ENCODE results near the gene NINJ2.
A peak's percentile ranks its signal among the peaks of the same experiment; 100 is the strongest.

NINJ2 gene

DNA sequence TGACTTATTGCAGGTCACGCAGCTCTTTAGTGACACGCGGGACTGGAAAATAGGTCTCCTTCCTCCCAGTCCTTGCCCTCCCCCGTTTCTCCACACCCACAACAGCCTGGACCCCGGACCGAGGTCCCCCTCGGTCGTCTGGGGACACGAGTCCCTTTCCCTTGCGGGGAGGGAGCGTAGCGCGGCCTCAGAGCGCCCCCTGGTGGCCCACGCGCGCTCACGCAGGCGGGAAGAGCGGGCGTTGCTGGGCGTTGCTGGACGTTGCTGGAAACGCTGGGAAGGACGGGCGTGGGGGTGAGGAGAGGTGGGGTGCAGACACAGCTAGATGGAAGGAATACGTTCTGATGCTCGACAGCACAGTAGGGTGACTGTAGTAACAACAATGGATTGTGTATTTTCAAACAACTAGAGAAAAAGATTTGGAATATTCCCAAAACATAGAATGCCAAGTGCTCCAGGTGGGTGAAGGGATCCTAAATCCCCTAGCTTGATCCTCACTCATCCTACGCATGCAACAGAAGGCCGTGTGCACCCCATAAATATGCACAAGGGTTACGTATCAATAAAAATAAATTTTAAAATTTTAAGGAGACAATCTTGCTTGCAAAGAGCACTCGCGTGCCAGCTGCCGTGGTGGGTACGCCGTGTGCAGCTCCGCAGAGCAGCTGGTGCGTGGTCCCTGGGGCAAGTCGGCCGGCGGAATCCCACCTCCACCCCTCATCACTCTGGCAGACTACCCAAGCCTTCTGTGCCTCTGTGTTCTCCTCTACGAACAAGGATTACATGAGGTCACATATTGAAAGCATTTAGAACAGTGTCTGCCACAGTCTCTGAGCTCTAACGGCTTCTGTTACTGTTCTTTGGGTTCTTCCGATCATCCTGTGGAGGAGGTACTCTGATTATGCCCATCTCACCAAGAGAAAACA is 116.1 kb downstream of the NINJ2 start:
- DNase-seq (ENCODE audit: low spot score): peak; percentile 90

DNA sequence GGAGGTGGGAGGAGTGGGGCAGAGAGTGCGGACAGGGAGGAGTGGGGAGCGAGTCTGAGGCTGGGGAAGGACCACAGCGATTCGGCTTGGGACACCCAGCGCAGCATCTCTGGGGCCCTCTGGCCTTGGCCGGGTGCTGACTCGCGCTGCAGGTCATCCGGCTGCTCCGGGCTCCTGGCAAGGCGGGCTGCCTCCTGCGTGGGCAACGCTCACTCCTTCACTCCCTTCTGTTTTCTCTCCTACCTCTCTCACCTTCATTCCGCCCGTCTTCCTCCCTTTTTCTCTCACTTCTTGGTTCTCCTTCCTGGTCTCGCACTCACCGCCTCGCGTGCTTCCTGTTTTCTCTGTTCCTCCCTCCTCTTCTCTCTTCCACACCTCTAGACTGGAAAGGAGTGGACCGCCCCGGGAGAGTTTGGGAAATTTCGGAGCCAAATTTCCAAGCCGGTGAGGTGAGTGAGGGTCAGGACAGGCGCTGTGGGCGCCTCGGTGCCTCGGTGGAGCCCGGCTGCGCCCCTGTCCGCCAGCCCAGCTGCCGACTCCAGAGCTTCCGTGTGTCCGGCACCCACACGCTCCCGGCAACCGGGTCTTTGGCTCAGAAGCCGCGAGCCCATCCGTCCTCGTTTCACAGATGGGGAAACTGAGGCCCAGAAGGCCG is 116.9 kb downstream of the NINJ2 start:
- no peak for DNase-seq (ENCODE audit: low spot score)

DNA sequence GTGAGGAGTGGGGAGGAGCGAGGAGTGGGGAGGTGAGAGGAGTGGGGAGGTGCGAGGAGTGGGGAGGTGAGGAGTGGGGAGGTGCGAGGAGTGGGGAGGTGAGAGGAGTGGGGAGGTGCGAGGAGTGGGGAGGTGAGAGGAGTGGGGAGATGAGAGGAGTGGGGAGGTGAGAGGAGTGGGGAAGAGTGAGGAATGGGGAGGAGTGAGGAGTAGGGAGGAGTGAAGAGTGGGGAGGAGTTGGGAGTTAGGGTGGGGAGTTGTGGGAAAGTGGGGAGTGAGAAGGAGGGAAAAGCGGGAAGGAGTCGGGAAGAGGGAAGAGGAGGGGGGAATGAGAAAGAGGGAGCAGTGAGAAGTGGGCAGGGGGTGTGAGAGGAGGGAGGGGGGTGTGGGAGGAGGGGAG is 117.4 kb downstream of the NINJ2 start:
- DNase-seq (ENCODE audit: low spot score): no peak

DNA sequence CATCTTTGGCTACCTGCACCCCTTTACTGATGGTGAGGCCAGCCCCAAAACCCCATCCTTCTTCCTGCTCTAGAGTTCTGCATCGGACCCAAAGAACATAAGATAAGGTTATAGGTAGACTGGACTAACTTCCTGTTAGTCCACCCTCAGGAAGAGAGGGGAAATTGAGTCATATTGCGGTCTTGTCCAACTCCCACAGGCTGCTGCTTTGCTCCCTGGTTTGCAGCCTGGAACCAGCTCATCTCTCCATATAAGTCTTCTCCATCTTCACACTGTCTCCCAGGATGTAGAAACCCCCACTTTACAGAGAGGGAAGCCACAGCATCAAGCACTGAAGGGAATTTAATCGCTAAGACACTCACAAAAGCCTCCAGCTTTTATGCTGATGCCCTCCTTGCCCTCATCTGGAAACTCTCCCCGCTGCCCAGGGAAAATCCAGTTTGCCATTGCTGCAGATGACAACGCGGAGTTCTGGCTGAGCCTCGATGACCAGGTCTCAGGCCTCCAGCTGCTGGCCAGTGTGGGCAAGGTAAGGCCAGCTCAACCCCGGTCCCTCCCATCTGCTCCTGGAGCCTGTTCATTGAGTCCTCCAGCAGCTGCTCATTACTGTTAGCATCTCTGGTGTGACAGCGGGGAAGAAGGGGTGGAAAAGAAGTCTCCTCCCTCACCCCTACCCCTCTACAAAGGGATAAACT is 118.2 kb downstream of the NINJ2 start:
- DNase-seq (ENCODE audit: low spot score): no peak

DNA sequence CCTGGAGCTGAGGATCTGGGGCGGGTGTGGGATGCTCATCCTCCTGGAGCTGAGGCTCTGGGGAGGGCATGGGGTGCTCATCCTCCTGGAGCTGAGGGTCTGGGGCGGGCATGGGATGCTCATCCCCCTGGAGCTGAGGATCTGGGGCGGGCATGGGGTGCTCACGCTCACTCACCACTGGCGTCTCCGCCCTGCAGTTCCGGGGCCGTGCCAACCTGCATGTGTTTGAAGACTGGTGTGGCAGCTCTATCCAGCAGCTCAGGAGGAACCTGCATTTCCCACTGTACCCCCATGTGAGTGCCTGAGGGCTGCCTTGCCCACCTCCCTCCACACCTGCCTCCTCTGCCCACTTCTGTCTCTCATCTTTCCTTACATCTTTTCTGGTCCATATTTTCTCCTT is 119.1 kb downstream of the NINJ2 start:
- no peak for DNase-seq (ENCODE audit: low spot score)

DNA sequence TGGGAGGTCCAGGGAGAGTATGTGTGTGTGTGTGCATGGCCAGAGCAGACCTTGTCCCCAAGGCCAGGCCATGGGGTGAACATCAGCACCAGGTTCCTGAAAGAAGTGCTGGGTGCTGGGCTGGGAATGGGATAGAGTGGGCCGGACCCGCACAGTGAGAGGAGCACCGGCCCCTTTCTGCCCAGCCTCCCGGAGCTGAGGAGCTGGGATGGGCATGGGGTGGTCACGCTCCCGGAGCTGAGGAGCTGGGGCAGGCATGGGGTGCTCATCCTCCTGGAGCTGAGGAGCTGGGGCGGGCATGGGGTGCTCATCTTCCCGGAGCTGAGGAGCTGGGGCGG is 120.2 kb downstream of the NINJ2 start:
- no peak for DNase-seq (ENCODE audit: low spot score)

DNA sequence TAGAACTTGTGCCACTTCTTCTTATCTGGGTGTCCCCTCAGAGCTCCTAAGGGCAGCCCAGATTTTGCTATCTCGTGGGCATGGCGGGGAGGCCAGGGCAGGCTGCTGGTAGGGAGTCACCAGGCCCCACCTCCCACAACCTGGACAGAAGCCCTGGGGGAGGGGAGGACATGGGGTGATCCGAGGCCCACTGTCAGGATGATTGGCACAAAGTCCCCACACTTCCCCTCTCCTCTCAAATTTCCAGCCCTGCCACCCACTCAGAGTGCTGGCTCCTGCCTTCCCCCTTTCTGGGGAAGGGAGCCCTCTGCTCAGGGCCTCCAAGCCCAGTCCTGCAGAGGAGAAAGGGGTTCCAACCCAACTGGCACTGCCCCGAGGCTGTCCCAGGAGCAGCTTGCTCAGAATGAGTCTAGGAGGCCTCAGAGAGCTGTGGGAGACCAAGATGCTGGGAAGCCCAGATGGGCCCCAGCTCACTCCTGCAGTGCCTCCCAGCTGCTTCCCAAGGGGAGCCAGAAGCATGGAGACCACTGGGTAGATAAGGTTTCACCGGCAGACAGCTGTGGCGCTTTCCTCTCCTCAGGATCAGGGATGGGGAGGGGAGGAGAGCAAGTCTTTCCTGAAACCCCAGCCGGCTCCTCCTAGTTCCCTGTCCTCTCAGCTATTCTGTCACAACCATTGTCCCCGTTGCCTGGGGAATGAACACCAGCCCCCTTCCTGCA is 120.7 kb downstream of the NINJ2 start:
- peak; percentile 81 for DNase-seq (ENCODE audit: low spot score)

DNA sequence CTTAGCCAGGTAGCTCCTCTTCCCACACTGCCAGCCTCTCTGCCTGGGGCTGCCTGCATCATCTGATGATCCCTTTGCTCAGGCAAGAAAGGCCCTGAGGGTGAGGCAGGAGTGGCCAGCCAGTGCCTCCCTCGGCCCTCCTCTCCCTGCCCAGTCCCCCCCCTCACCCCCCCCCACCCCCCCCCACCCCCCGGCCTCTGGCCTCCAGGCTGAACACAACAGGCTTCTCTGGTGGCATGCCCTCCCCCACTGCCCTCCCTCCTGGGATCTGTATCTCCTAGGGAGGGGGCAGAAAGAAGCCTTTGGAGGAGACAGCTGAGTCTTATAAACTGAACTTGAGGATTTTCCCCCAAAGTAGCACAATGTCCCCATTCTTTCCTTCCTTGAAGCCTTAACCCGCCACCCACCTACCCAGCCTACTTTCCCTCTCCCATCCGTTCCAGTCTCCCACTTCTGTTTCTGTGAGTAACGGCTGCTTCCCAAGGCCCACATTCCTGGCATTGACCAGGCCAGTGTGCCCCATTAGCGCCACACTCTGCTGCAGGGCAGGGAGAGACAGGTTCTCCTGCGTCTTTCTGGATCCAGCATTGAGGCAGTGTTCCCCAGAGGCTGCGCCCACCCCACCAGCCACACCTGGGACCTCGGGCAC is 121.4 kb downstream of the NINJ2 start:
- DNase-seq (ENCODE audit: low spot score): peak; percentile 73

DNA sequence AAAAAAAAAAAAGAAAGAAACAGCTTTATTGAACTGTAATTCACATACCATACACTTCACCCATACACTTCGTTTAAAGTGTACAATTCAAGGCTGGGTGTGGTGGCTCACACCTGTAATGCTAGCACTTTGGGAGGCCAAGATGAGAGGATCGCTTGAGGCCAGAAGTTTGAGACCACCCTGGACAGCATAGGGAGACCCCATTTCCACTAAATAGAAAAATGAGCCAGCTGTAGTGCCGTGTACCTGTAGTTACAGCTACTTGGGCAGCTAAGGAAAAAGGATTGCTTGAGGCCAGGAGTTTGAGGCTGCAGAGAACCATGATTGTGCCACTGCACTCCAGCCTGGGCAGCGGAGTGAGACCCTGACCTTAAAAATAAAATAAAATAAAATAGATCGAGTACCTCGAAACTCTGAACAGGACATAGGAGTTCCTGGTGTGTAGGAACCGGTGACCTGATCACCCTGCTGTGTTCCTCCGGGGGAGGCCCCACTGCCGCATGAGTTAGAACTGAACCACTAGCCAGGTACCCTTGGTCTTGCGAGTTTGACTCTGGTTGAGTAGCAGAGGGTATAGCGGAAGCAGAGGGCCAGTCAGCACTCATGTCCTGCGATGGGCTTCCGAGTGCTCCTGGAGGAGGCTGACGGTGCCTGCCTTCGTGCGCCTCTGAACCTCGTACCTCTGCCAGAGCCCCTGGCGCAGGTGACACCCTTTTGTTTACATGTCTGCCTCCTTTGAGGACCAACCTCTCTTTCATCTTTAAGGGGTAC is 123.5 kb downstream of the NINJ2 start:
- DNase-seq (ENCODE audit: low spot score): no peak

DNA sequence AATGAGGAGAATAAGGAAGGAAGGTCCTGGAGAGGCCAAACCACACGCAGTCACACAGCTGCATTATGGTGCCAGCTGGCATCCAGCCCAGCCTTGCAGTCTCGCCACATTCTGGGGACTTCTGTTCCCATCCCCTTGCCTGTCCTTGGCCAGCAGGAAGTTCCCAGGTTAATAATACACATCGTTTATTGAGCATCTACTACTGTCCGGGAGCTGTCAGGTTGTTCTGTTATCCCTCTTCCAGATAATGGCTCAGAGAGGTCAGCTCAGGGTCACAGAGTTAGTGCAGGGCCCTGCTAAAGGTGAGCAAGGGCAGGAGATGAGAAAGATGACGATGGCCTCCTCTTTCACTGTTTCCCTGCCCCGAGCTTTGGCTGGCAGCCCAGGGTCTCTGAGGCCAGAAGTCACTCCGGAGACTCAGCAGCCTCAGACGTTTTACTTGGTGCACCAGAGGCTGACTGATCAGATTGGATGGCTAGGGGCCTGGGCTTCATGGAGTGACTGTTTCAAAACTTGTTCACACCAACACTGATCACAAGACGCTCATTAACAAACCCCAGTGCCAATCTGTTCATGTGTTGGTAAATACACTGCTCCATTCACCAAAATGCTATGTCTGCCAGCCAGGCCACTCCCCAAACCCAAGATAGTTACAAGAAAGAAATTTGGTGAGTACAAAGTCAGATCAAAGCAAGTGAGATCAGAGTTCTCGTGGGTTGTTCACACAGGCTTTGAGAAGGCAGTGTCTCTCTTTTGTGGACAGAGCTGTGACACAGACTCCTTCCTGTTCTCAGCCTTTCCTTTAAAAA is 124.3 kb downstream of the NINJ2 start:
- DNase-seq (ENCODE audit: low spot score): peak; percentile 46

DNA sequence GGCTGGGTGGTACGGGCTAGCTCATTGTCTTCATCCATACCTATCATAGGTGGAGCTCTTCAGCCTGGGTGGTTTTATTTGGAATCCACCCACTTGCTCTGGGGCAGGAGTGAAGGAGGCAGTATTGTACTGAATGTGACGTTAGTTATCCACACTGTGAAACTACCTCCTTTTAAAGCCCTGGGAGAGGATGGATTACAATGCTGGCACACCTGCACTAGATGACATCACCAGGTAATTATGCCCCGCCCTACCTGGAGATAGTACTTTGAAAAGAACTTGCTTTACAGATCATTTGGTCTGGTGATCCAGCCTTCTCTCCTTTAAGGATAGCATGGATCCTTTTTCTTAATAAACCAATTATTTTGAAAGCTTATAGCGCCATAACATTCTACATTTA is 125.5 kb downstream of the NINJ2 start:
- no peak for DNase-seq (ENCODE audit: low spot score)

DNA sequence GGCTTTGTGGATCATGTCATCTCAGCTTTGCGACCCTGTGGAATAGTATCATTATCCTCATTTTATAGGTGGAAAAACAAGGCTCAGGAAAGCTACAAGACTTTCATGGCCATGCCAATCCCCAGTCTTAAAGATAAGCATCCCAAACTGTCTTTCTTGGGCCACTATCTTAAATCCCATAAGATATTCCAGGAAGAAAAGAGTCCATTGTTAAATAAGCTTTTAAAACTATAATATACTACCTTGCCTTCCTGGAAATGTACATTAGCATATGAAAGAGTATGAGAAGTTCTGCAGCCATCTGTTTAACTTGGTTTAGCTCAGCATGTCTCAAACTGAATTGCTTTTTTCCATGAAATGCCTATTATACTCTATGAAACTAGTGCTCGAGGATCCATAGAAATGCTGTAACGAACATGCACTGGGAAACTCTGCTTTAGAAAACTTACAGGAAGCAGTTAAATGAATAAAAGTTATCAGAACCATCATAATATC is 126.4 kb downstream of the NINJ2 start:
- DNase-seq (ENCODE audit: low spot score): no peak

DNA sequence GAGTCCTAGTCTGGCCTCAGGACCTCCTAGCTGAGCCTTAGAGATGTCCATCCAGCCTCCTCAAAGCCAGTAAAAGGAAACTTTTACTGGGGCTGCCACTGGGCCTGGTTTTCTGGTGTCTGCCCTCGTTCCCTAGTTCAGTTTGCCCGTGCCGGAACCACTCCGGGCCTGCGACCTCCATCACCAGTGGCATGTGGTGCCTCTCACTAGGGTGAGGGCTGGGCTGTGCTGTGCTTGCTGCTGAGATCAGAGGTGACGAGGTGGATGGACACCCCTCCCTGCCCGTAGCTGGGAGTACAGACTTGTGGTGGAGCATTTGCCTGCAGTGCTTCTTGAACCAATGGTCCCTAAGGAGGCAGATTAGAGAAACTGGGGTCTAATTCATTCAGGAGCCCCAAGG is 127.8 kb downstream of the NINJ2 start:
- DNase-seq (ENCODE audit: low spot score): no peak

DNA sequence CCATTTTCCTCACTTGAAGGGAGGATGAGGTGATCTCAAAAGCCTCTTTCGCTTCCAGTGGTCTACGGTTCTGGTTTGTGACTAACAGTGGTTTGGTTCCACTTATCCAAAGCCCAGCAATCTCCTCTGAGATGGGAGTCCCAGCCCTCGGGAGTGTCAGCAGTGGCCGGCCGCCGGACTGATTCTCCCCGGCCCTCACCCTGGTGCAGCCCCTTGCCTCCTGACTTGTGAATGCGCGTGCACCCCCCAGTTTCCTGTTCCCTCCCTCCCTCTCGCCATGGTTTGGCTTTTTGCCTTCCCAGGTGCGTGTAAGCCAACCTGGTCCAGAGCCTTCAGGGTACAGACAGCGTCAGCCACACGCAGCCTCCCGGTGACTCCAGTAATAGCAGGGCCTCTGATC is 129.0 kb downstream of the NINJ2 start:
- no peak for DNase-seq (ENCODE audit: low spot score)

DNA sequence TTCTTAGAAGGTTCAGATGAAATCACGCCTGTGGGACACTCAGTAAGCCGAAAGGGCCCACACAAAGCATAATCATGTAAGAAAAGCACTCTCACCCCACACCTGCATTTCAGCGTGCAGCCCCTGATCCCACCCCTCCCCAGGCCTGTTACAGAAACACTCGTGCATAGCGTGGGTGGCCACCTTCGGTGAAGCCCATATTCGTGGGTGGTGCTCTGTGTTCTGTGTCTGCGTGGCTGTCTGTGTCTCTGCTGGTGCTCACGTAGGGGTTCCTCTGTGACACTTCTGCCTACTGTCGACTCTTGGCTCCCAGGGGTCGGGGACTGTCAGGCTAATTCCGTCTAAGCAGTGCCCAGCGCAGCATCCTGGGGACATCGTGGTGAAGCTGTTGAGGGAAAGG is 129.5 kb downstream of the NINJ2 start:
- no peak for DNase-seq (ENCODE audit: low spot score)

DNA sequence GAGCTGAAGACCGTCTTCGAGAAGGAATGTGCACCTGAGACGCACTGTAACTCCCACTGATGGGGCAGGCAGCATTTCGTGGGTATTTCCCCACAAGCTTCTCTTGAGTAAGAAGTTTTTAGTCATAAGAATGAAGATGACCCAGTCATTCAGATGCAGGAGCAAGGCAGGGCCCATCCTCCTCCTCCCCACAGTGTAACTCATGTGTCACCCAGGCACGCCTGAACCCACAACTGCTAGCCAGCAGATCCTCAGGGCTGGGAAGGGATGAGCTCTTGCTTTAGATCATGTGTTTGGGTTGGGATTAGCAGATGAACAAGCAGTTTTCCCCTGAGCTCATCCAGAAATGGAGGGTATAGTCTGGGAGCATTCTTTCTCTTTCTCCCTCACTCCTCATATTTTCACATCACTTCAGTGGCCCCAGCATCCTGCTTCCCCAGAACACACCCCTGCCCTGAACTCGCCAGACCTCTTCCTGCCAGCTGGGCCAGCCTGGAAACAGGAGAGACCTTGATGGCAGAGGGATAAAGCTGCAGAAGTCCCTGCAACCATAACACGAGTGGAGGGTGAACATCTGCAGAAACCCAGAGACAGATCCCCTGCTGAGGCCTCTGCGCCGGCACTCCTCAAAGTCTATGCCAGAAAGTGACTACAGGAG is 130.2 kb downstream of the NINJ2 start:
- DNase-seq (ENCODE audit: low spot score): no peak

DNA sequence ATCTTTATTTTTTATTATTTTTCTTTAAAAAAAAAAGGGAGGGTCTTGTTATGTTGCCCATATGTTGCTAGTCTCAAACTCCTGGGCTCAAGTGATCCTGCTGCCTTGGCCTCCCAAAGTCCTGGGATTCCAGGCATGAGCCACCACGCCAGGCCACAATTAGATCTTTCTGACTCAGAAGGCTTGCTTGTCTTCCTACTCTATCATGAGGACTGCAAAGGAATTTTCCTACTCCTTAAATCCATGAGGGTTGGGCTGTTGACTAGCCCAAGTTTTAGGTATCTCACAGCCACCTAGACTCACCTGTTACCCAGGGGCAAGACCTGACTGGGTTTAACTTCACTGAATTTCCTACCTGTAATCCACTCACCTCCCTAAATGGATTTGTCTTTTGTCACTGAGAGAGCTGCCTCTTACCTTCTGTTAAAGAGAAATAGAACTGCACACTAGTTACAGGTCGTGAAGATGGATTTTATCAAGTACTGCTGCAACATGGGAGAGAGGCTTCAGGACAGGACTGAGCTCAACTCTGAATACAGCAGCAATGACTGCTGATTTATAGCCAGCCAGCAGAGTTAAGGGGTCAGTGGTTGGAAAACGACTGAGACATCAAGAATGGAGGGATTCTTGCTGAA is 131.2 kb downstream of the NINJ2 start:
- no peak for DNase-seq (ENCODE audit: low spot score)

DNA sequence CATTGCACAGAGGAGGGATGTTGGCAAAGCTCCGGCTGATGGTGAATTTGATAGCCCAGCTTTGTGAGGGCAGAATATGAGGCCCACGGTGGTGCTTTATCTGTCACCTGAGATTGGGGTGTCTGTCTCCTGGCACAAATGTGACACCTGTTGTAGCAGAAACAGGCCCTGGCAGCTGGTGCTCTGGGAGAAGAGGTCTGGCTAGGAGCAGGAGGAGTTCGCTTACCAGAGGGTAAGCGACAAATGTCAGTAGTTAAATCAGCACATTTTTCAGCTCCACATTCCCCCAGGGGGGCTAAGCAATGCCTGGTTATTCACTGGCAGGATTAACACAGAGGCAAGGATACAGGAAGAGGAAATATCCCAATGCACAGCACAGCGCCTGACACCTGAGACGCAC is 132.4 kb downstream of the NINJ2 start:
- DNase-seq (ENCODE audit: low spot score): no peak

DNA sequence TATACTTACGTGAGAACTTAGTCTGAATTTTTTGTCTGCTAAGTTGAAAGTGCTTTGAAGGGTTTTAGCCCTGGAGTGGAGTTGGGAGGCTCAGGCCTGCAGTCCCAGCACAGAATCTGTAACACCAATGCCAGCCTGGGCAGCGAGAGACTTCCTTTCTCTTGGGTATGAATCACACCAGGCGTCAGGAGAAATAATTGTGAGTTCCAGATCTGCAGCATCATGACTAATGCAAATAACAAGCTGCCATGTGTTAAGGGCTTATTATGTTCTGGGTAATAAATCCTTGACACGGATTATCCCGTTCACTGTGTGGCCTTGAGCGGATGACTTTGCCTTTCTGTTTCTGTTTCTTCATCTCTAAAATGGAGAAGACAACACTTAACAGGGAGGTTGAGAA is 132.9 kb downstream of the NINJ2 start:
- DNase-seq (ENCODE audit: low spot score): no peak

Data from ecto neural progenitor cell (in vitro differentiated cells).